Measurements from ENCODE around the gene CES4A. TPM values are rescaled to one million over a fixed set of nuclear protein-coding genes. Genes with fewer than 3 reads are reported as not detected.

Gene CES4A
- total RNA-seq, 1 experiment from 2014 or later, result 0.15 TPM

- POLR2A ChIA-PET (ENCODE audit: low non-redundant PET), result no interaction called here
- Histone ChIP-seq H3K9me3 (ENCODE audit: low read depth, low read length, poor library complexity, severe bottlenecking) (no peaks in the 10 kb centered on the region), H3K4me3 (ENCODE audit: low read depth, low read length, poor library complexity, severe bottlenecking) (no peak overlapping the region), H3K4me1 (ENCODE audit: insufficient read depth, low read length, poor library complexity, severe bottlenecking) (peaks cover 4% of the 10 kb centered on the region), H3K27ac (ENCODE audit: low read depth, low read length, poor library complexity, severe bottlenecking) (no peak overlapping the region), H3K27me3 (replicated peaks; ENCODE audit: insufficient read depth, low read depth, low read length, poor library complexity) (no peaks in the 10 kb centered on the region), H3K36me3 (ENCODE audit: insufficient read depth, low read length, poor library complexity, severe bottlenecking) (no peaks in the 10 kb centered on the region)
- no peak for TF ChIP-seq EZH2 (IDR thresholded peaks at IDR 0.05; ENCODE audit: borderline replicate concordance, low read depth, low read length, poor library complexity, severe bottlenecking)
- TF ChIP-seq CTCF (conservative IDR thresholded peaks at IDR 0.05; ENCODE audit: low read depth, low read length), result no peak
- intact Hi-C loops (cut with micrococcal nuclease; ENCODE audit: unreplicated experiment), result no loop called here
- no TSS peak for BruUV-seq (replicated peaks)
- CTCF ChIA-PET, result interaction anchor here (1.2 to 2.6 kb wide), 2 partner anchors 58 to 195 kb away, joined by 3 to 10 read pairs; no protein-coding TSS in a partner anchor
- no peak for DNase-seq (ENCODE audit: low spot score)
Measured at GRCh38 chr16:66960270-66960669, 28.1 kb upstream of the CES4A start.

GRCh38 chr16:66961065-66961744 lies 27.2 kb upstream of the CES4A start, which contains the start of gene CES3:
CES3 (plus strand) TSS chr16:66961266; CDS start chr16:66961308, 42 bp downstream.
- Histone ChIP-seq H3K27ac (ENCODE audit: low read depth, low read length, poor library complexity, severe bottlenecking) (no peak within 1 kb of the TSS), H3K4me3 (ENCODE audit: low read depth, low read length, poor library complexity, severe bottlenecking) (peak within 1 kb of the TSS; percentile 30), H3K36me3 (ENCODE audit: insufficient read depth, low read length, poor library complexity, severe bottlenecking) (no peaks in the 10 kb centered on the region), H3K4me1 (ENCODE audit: insufficient read depth, low read length, poor library complexity, severe bottlenecking) (peaks cover 4% of the 10 kb centered on the region), H3K9me3 (ENCODE audit: low read depth, low read length, poor library complexity, severe bottlenecking) (no peaks in the 10 kb centered on the region), H3K27me3 (replicated peaks; ENCODE audit: insufficient read depth, low read depth, low read length, poor library complexity) (no peaks in the 10 kb centered on the region)
- BruUV-seq (replicated peaks), result no TSS peak
- DNase-seq (ENCODE audit: low spot score), result peak; percentile 88
- intact Hi-C loops (cut with micrococcal nuclease; ENCODE audit: unreplicated experiment), result no loop called here
- CTCF ChIA-PET, result interaction anchor here (1.1 to 2.6 kb wide), 3 partner anchors 9 to 194 kb away, joined by 3 to 10 read pairs (median 3); no protein-coding TSS in a partner anchor
- peak; percentile 99 for TF ChIP-seq CTCF (conservative IDR thresholded peaks at IDR 0.05; ENCODE audit: low read depth, low read length)
- no peak for TF ChIP-seq EZH2 (IDR thresholded peaks at IDR 0.05; ENCODE audit: borderline replicate concordance, low read depth, low read length, poor library complexity, severe bottlenecking)
- POLR2A ChIA-PET (ENCODE audit: low non-redundant PET), result no interaction called here

DNA sequence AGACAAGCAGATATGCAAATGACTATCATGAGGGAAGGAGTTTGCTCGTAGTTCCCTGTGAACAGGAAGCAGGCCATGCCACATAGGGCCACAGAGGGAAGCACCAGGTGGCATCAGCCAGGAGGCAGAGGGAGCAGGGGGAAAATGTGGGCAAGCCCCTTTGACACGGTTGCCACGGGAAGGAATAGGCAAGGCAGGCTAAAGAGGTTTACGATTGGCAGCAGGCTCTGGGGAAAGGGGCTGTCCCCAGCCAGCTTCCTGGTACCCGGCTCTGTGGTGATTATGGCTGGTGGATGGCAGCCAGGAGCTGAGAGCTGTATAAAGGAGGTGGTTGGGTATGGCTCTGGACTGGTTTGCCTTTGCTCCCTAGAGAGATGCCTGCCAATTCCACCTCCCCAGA lies 26.5 kb upstream of the CES4A start:
- Histone ChIP-seq H3K4me1 (ENCODE audit: insufficient read depth, low read length, poor library complexity, severe bottlenecking) (peaks cover 4% of the 10 kb centered on the region), H3K27me3 (replicated peaks; ENCODE audit: insufficient read depth, low read depth, low read length, poor library complexity) (no peaks in the 10 kb centered on the region), H3K36me3 (ENCODE audit: insufficient read depth, low read length, poor library complexity, severe bottlenecking) (no peaks in the 10 kb centered on the region), H3K9me3 (ENCODE audit: low read depth, low read length, poor library complexity, severe bottlenecking) (no peaks in the 10 kb centered on the region), H3K4me3 (ENCODE audit: low read depth, low read length, poor library complexity, severe bottlenecking) (no peak overlapping the region), H3K27ac (ENCODE audit: low read depth, low read length, poor library complexity, severe bottlenecking) (no peak overlapping the region)
- ChIA-PET POLR2A (ENCODE audit: low non-redundant PET) (interaction anchor here (0.8 kb wide), 1 partner anchor 199 kb away, joined by 3 read pairs; no protein-coding TSS in a partner anchor), CTCF (interaction anchor here (0.5 to 2.6 kb wide), 2 partner anchors 159 to 193 kb away, joined by 3 to 10 read pairs; no protein-coding TSS in a partner anchor)
- TF ChIP-seq EZH2 (IDR thresholded peaks at IDR 0.05; ENCODE audit: borderline replicate concordance, low read depth, low read length, poor library complexity, severe bottlenecking) (no peak), CTCF (conservative IDR thresholded peaks at IDR 0.05; ENCODE audit: low read depth, low read length) (no peak)
- no TSS peak for BruUV-seq (replicated peaks)
- intact Hi-C loops (cut with micrococcal nuclease; ENCODE audit: unreplicated experiment), result no loop called here
- peak; percentile 37 for DNase-seq (ENCODE audit: low spot score)
